Measurements from ENCODE around the gene PSAPL1.

Gene PSAPL1

GRCh38 chr4:7469023-7469422 lies 34.3 kb upstream of the PSAPL1 start:
- DNase-seq, result no peak
- H3K27me3 ChIP-seq (ENCODE audit: insufficient read depth, low read length), result no peaks in the 10 kb centered on the region
- H4K12ac ChIP-seq (ENCODE audit: low read depth, low read length), result no peak overlapping the region
- H3K27ac ChIP-seq (ENCODE audit: low read depth, low read length), result no peak overlapping the region
- H3K79me2 ChIP-seq (ENCODE audit: control insufficient read depth, insufficient read depth, low read length, poor library complexity), result no peaks in the 10 kb centered on the region
- no CpG with 5 or more reads among the region's 4 CpGs for whole genome bisulfite sequencing (ENCODE audit: extremely low coverage, insufficient coverage, insufficient read length)
- no peak overlapping the region for H3K14ac ChIP-seq (ENCODE audit: low read length)
- no peak overlapping the region for H2BK12ac ChIP-seq (ENCODE audit: low read length)
- peaks cover 0 to under 1% of the 10 kb centered on the region in 2 experiments for H3K4me1 ChIP-seq (ENCODE audit: control insufficient read depth in 1 of 2, insufficient read depth in 2 of 2, low read length in 2 of 2)
- H4K8ac ChIP-seq (ENCODE audit: low read depth, low read length), result no peak overlapping the region
- no peaks in the 10 kb centered on the region for H3K79me1 ChIP-seq (ENCODE audit: low read length)
- H3K36me3 ChIP-seq (ENCODE audit: control insufficient read depth in 1 of 2, insufficient read depth in 2 of 2, low read length in 2 of 2), result no peaks in the 10 kb centered on the region
- no peak overlapping the region for H3K4me2 ChIP-seq (ENCODE audit: low read length)
- H3K9me3 ChIP-seq (ENCODE audit: insufficient read depth, low read depth, low read length), result peaks cover 6% of the 10 kb centered on the region
- H4K91ac ChIP-seq (ENCODE audit: low read depth, low read length), result no peak overlapping the region
- no peak overlapping the region for H2AK5ac ChIP-seq (ENCODE audit: low read length)
- no peak overlapping the region for H3K4ac ChIP-seq (ENCODE audit: low read depth, low read length)
- H3K23ac ChIP-seq (ENCODE audit: low read length), result no peak overlapping the region
- no peak overlapping the region for H3K18ac ChIP-seq (ENCODE audit: low read length)
- no peak overlapping the region for H3K4me3 ChIP-seq (ENCODE audit: low read depth, low read length)
- no peak overlapping the region for H2BK120ac ChIP-seq (ENCODE audit: insufficient read depth, low read length, poor library complexity)
- no peak overlapping the region for H3K9ac ChIP-seq (ENCODE audit: low read length)
- no peak overlapping the region for H2AFZ ChIP-seq (ENCODE audit: insufficient read depth, low read length, poor library complexity)
- no peak overlapping the region for H2BK5ac ChIP-seq (ENCODE audit: low read depth, low read length, poor library complexity)

GRCh38 chr4:7467471-7467870 lies 32.7 kb upstream of the PSAPL1 start:
- no peaks in the 10 kb centered on the region for H3K79me2 ChIP-seq (ENCODE audit: control insufficient read depth, insufficient read depth, low read length, poor library complexity)
- peaks cover 2 to 3% of the 10 kb centered on the region in 2 experiments for H3K4me1 ChIP-seq (ENCODE audit: control insufficient read depth in 1 of 2, insufficient read depth in 2 of 2, low read length in 2 of 2)
- H4K12ac ChIP-seq (ENCODE audit: low read depth, low read length), result no peak overlapping the region
- H3K23ac ChIP-seq (ENCODE audit: low read length), result no peak overlapping the region
- no peaks in the 10 kb centered on the region for H3K36me3 ChIP-seq (ENCODE audit: control insufficient read depth in 1 of 2, insufficient read depth in 2 of 2, low read length in 2 of 2)
- H3K79me1 ChIP-seq (ENCODE audit: low read length), result no peaks in the 10 kb centered on the region
- no peak overlapping the region for H3K18ac ChIP-seq (ENCODE audit: low read length)
- no peak for DNase-seq
- H4K91ac ChIP-seq (ENCODE audit: low read depth, low read length), result no peak overlapping the region
- no peaks in the 10 kb centered on the region for H3K27me3 ChIP-seq (ENCODE audit: insufficient read depth, low read length)
- no peak overlapping the region for H2AK5ac ChIP-seq (ENCODE audit: low read length)
- no peak overlapping the region for H3K4me2 ChIP-seq (ENCODE audit: low read length)
- no peak overlapping the region for H3K9ac ChIP-seq (ENCODE audit: low read length)
- H3K9me3 ChIP-seq (ENCODE audit: insufficient read depth, low read depth, low read length), result peaks cover 3% of the 10 kb centered on the region
- no peak overlapping the region for H2BK12ac ChIP-seq (ENCODE audit: low read length)
- no peak overlapping the region for H3K4ac ChIP-seq (ENCODE audit: low read depth, low read length)
- H3K14ac ChIP-seq (ENCODE audit: low read length), result no peak overlapping the region
- H3K4me3 ChIP-seq (ENCODE audit: low read depth, low read length), result no peak overlapping the region
- H2AFZ ChIP-seq (ENCODE audit: insufficient read depth, low read length, poor library complexity), result no peak overlapping the region
- no peak overlapping the region for H2BK120ac ChIP-seq (ENCODE audit: insufficient read depth, low read length, poor library complexity)
- no CpG with 5 or more reads among the region's 7 CpGs for WGBS (ENCODE audit: extremely low coverage, insufficient coverage, insufficient read length)
- H4K8ac ChIP-seq (ENCODE audit: low read depth, low read length), result no peak overlapping the region
- no peak overlapping the region for H2BK5ac ChIP-seq (ENCODE audit: low read depth, low read length, poor library complexity)
- H3K27ac ChIP-seq (ENCODE audit: low read depth, low read length), result no peak overlapping the region

GRCh38 chr4:7466904-7467303 lies 32.2 kb upstream of the PSAPL1 start:
- Histone ChIP-seq H2BK12ac (ENCODE audit: low read length) (no peak overlapping the region), H3K27me3 (ENCODE audit: insufficient read depth, low read length) (no peaks in the 10 kb centered on the region), H3K27ac (ENCODE audit: low read depth, low read length) (no peak overlapping the region), H3K18ac (ENCODE audit: low read length) (no peak overlapping the region), H3K4me1 (ENCODE audit: control insufficient read depth in 1 of 2, insufficient read depth in 2 of 2, low read length in 2 of 2) (peaks cover 2 to 3% of the 10 kb centered on the region in 2 experiments), H4K12ac (ENCODE audit: low read depth, low read length) (no peak overlapping the region), H2AK5ac (ENCODE audit: low read length) (no peak overlapping the region), H2AFZ (ENCODE audit: insufficient read depth, low read length, poor library complexity) (no peak overlapping the region), H3K14ac (ENCODE audit: low read length) (no peak overlapping the region), H3K23ac (ENCODE audit: low read length) (no peak overlapping the region), H3K4me2 (ENCODE audit: low read length) (no peak overlapping the region), H3K4me3 (ENCODE audit: low read depth, low read length) (no peak overlapping the region), H3K9me3 (ENCODE audit: insufficient read depth, low read depth, low read length) (peaks cover 3% of the 10 kb centered on the region), H3K4ac (ENCODE audit: low read depth, low read length) (no peak overlapping the region), H3K9ac (ENCODE audit: low read length) (no peak overlapping the region), H4K8ac (ENCODE audit: low read depth, low read length) (no peak overlapping the region), H2BK120ac (ENCODE audit: insufficient read depth, low read length, poor library complexity) (no peak overlapping the region), H2BK5ac (ENCODE audit: low read depth, low read length, poor library complexity) (no peak overlapping the region), H3K79me1 (ENCODE audit: low read length) (no peaks in the 10 kb centered on the region), H4K91ac (ENCODE audit: low read depth, low read length) (no peak overlapping the region), H3K79me2 (ENCODE audit: control insufficient read depth, insufficient read depth, low read length, poor library complexity) (no peaks in the 10 kb centered on the region), H3K36me3 (ENCODE audit: control insufficient read depth in 1 of 2, insufficient read depth in 2 of 2, low read length in 2 of 2) (no peaks in the 10 kb centered on the region)
- no CpG with 5 or more reads among the region's 7 CpGs for WGBS (ENCODE audit: extremely low coverage, insufficient coverage, insufficient read length)
- no peak for DNase-seq

- no peak overlapping the region for H2AK5ac ChIP-seq (ENCODE audit: low read length)
- H2BK120ac ChIP-seq (ENCODE audit: insufficient read depth, low read length, poor library complexity), result no peak overlapping the region
- no peak overlapping the region for H4K91ac ChIP-seq (ENCODE audit: low read depth, low read length)
- H3K27me3 ChIP-seq (ENCODE audit: insufficient read depth, low read length), result no peaks in the 10 kb centered on the region
- H3K4me1 ChIP-seq (ENCODE audit: control insufficient read depth in 1 of 2, insufficient read depth in 2 of 2, low read length in 2 of 2), result peaks cover 2 to 3% of the 10 kb centered on the region in 2 experiments
- no peak overlapping the region for H3K4me3 ChIP-seq (ENCODE audit: low read depth, low read length)
- H3K23ac ChIP-seq (ENCODE audit: low read length), result no peak overlapping the region
- no peak overlapping the region for H3K14ac ChIP-seq (ENCODE audit: low read length)
- no peak overlapping the region for H3K9ac ChIP-seq (ENCODE audit: low read length)
- H3K4me2 ChIP-seq (ENCODE audit: low read length), result no peak overlapping the region
- no peaks in the 10 kb centered on the region for H3K79me2 ChIP-seq (ENCODE audit: control insufficient read depth, insufficient read depth, low read length, poor library complexity)
- no peak overlapping the region for H3K18ac ChIP-seq (ENCODE audit: low read length)
- no peak overlapping the region for H3K27ac ChIP-seq (ENCODE audit: low read depth, low read length)
- DNase-seq, result no peak
- H3K9me3 ChIP-seq (ENCODE audit: insufficient read depth, low read depth, low read length), result peaks cover 3% of the 10 kb centered on the region
- H2BK12ac ChIP-seq (ENCODE audit: low read length), result no peak overlapping the region
- no peak overlapping the region for H4K8ac ChIP-seq (ENCODE audit: low read depth, low read length)
- no CpG with 5 or more reads among the region's 8 CpGs for WGBS (ENCODE audit: extremely low coverage, insufficient coverage, insufficient read length)
- no peak overlapping the region for H2BK5ac ChIP-seq (ENCODE audit: low read depth, low read length, poor library complexity)
- no peak overlapping the region for H2AFZ ChIP-seq (ENCODE audit: insufficient read depth, low read length, poor library complexity)
- H4K12ac ChIP-seq (ENCODE audit: low read depth, low read length), result no peak overlapping the region
- no peaks in the 10 kb centered on the region for H3K36me3 ChIP-seq (ENCODE audit: control insufficient read depth in 1 of 2, insufficient read depth in 2 of 2, low read length in 2 of 2)
- no peak overlapping the region for H3K4ac ChIP-seq (ENCODE audit: low read depth, low read length)
- H3K79me1 ChIP-seq (ENCODE audit: low read length), result no peaks in the 10 kb centered on the region
Measured at GRCh38 chr4:7466215-7466614, 31.5 kb upstream of the PSAPL1 start.
